Activated CD4-positive, alpha-beta T cell treated with anti-CD3 and anti-CD28 coated beads for 36 hours (primary cell): Measurements from ENCODE around the gene CHRD. TPM values are rescaled to one million over a fixed set of nuclear protein-coding genes. Genes with fewer than 3 reads are reported as not detected.
A peak's percentile ranks its signal among the peaks of the same experiment; 100 is the strongest.

Experiments
- ATAC-seq: fragments of 200-7000 bp; cut with Tn5 transposase; one replicate; pipeline ENCODE4 v1.10.0; 2021; ENCODE audit warnings: mild to moderate bottlenecking, moderate library complexity
- CTCF ChIA-PET: fragments of 350-600 bp; sonication (Branson Sonifier 250); formaldehyde crosslinking; loops from one replicate; lab custom pipeline; 2021; ENCODE audit warnings: antibody characterized with exemption; lab: Charles Lee
- POLR2A ChIA-PET: fragments of 350-600 bp; sonication (Branson Sonifier 250); formaldehyde crosslinking; loops from one replicate; lab custom pipeline; 2021; ENCODE audit warnings: antibody characterized with exemption, inconsistent platforms; lab: Charles Lee
- DNase-seq: peaks from one replicate; pipeline ENCODE4 v3.0.0-alpha.2; 2020
- H3K27ac Mint-ChIP-seq: one replicate; pipeline ENCODE4 v1.8.0; 2021; ENCODE audit warnings: mixed read lengths
- H3K27me3 Mint-ChIP-seq: one replicate; pipeline ENCODE4 v1.8.0; 2021; ENCODE audit warnings: mixed read lengths
- H3K36me3 Mint-ChIP-seq: one replicate; pipeline ENCODE4 v1.8.0; 2021; ENCODE audit warnings: low read depth, mixed read lengths
- H3K4me1 Mint-ChIP-seq: one replicate; pipeline ENCODE4 v1.8.0; 2021; ENCODE audit warnings: mixed read lengths
- H3K4me3 Mint-ChIP-seq: one replicate; pipeline ENCODE4 v1.8.0; 2021; ENCODE audit warnings: mild to moderate bottlenecking, moderate library complexity, mixed read lengths
- H3K9me3 Mint-ChIP-seq: one replicate; pipeline ENCODE4 v1.8.0; 2021; ENCODE audit warnings: low read depth, mixed read lengths
- intact Hi-C, 2 experiments: fragments of 100-400 bp; cut with DNase I in 1 of 2; cut with micrococcal nuclease in 1 of 2; formaldehyde crosslinking; loops; one replicate each; pipeline versions ENCODE4 v1.14.2 to v1.15.1; 2022 to 2024; cut with DNase I, micrococcal nuclease
- total RNA-seq, 2 experiments: library from RNA; stranded (reverse); gene quantifications; one replicate each; pipeline ENCODE4 v1.2.3, GENCODE V29; 2021

Gene CHRD
- total RNA-seq, 2 experiments from 2014 or later: 0.23 TPM; not detected in 1

DNA sequence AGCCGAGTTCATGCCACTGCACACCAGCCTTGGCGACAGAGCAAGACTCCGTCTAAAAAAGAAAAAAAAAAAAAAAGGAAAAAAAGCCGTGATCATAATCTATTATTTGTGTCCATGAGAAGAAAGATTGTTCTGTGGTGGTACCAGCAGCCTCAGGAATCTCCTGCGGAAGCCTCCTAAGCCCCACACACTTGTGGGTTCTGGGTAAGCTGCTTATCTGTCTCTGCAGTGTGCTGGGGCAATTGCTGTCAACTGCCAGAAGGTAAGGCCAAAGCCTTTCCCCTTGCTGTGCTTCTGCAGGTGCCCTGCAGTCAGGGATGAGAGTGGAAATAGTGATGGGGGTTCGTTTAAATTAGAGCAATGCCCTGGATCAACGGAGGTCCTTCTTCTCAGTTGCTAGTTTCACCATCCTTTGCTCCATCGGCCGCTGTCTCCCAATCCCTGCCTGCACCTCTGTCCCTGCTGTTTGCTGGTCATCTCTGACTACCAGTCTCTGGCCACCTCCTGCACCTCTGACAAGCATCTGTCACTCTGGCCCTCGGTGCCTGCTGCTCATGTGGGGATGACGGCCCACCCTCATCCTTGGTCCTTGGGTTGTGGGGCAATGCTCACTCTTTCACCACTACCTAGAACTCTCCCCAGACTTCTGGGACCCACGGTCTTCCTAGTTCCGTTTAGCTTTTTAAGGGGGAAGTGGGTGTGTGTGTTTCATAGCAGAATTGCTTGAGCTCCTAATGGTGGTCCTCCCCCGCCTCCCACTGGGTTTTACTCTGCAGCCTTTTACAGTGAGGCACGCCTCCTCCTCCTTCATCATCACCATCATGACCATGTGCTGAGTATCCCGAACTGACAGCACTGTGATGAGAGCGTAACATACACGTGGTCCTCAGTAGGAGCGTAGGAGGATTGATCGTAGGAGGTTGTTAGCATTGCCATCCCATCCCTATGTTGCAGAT lies 25.5 kb downstream of the CHRD start:
- peaks cover 17% of the 10 kb centered on the region for H3K27me3 Mint-ChIP-seq
- no peaks in the 10 kb centered on the region for H3K9me3 Mint-ChIP-seq
- H3K4me3 Mint-ChIP-seq: no peak overlapping the region
- H3K27ac Mint-ChIP-seq: no peak overlapping the region
- no peaks in the 10 kb centered on the region for H3K36me3 Mint-ChIP-seq
- H3K4me1 Mint-ChIP-seq: no peaks in the 10 kb centered on the region
- DNase-seq (no peak), ATAC-seq (no peak)
- intact Hi-C loops: no loop called here
- ChIA-PET CTCF (interaction anchor here (1.1 kb wide), 1 partner anchor 398 kb away, joined by 3 read pairs; no protein-coding TSS in a partner anchor), POLR2A (no interaction called here)

DNA sequence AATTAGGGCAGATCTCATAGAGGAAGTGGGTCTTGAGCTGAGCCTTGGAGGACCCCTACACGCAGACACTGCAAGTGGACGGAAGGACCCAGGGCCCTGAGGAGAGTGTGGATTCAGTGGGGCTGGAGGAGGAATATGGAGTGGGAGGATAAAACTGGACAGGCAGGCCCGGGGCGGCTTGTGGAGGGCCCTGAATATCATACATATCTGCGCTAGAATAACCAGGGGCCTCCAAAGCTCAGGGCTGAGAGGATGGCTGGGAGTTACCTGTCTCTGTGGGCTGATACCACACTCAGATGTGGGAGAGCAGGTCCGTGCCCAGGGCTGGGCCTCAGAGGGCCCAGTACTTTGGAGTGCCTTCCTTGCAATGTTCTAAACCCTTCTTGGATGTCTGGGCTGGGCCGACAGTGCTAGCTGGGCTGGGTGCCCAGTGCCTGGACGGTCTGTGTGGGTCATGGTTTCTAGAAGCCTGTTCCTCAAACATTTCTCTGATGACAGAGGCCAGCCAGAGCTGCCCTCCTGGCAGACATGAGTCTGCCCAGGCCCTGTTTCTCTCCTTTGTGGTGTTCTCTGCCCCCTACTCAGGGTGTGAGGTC lies 29.6 kb downstream of the CHRD start:
- intact Hi-C loops: no loop called here
- Mint-ChIP-seq H3K36me3 (no peaks in the 10 kb centered on the region), H3K4me3 (no peak overlapping the region), H3K9me3 (no peaks in the 10 kb centered on the region), H3K27ac (no peak overlapping the region), H3K4me1 (no peaks in the 10 kb centered on the region), H3K27me3 (no peaks in the 10 kb centered on the region)
- no peak for DNase-seq
- no peak for ATAC-seq
- POLR2A ChIA-PET: no interaction called here
- CTCF ChIA-PET: interaction anchor here (0.6 to 1.0 kb wide), 3 partner anchors 9 to 103 kb away, joined by 3 to 4 read pairs (median 3); no protein-coding TSS in a partner anchor

DNA sequence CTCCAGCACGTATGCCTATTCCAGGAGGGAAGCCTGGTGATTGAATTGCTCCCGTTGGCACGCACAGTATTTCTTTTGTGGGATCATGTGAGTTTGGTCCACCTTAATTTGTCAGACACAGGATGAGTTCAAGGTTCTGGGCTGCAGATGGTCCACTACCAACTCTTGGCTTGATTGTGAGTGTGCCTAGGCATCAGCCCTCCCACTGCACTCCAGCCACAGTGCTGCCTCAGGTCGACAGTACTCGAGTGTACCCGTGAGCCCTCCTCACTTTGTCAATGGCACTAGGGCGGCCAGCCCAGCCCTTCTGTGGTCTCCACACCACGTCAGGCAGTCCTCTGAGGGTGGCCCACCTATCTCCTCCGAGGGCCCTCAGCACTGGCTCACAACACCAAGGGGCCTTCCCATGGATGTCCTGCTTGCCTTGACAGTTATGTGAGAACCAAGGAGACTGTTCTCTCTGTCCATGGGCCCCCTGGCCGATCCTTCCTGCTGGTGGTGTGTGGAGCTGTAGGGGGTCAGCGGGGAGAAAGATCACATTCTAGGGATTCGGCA lies 30.2 kb downstream of the CHRD start:
- intact Hi-C loops: no loop called here
- H3K27me3 Mint-ChIP-seq: no peaks in the 10 kb centered on the region
- POLR2A ChIA-PET: no interaction called here
- H3K9me3 Mint-ChIP-seq: no peaks in the 10 kb centered on the region
- DNase-seq (no peak), ATAC-seq (no peak)
- H3K4me1 Mint-ChIP-seq: no peaks in the 10 kb centered on the region
- no peak overlapping the region for H3K4me3 Mint-ChIP-seq
- CTCF ChIA-PET: interaction anchor here (1.0 kb wide), 1 partner anchor 59 kb away, joined by 3 read pairs; no protein-coding TSS in a partner anchor
- H3K27ac Mint-ChIP-seq: no peak overlapping the region
- H3K36me3 Mint-ChIP-seq: no peaks in the 10 kb centered on the region

DNA sequence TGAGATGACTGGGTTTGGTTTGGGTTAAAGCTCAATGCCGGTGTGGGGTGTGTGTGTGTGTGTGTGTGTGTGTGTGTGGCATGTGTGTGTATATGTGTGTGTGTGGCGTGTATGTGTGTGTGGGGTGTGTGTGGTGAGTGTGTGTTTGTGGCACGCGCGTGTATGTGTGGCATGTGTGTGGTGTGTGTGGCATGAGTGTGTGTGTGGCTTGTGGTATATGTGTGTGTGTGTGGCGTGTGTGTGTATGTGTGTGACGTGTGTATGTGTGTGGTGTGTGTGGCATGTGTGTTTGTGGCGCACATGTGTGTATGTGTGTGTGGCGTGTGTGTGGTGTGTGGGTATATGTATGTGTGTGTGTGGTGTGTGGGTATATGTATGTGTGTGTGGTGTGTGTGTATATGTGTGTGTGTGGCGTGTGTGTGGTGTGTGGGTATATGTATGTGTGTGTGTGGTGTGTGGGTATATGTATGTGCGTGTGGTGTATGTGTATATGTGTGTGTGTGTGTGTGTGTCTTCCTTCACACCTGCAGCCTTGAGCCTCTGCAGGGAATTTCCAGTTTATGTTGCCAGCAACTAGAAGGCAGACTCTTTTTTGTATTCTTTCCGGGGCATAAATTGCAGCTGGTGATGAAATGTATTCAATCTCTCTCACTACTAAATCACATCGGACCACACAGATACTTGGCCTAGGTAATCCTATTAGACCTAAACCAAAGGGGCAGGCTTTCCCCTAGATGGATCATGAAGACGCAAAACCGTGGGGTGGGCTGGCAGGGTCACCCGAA lies 34.8 kb downstream of the CHRD start:
- no peaks in the 10 kb centered on the region for H3K36me3 Mint-ChIP-seq
- no peak overlapping the region for H3K27ac Mint-ChIP-seq
- no peaks in the 10 kb centered on the region for H3K9me3 Mint-ChIP-seq
- no peak overlapping the region for H3K4me3 Mint-ChIP-seq
- POLR2A ChIA-PET: no interaction called here
- H3K27me3 Mint-ChIP-seq: no peaks in the 10 kb centered on the region
- no peak for ATAC-seq
- H3K4me1 Mint-ChIP-seq: peaks cover 2% of the 10 kb centered on the region
- no peak for DNase-seq
- intact Hi-C loops: no loop called here
- CTCF ChIA-PET: interaction anchor here (0.6 to 1.1 kb wide), 7 partner anchors 20 to 827 kb away, joined by 3 read pairs; no protein-coding TSS in a partner anchor

DNA sequence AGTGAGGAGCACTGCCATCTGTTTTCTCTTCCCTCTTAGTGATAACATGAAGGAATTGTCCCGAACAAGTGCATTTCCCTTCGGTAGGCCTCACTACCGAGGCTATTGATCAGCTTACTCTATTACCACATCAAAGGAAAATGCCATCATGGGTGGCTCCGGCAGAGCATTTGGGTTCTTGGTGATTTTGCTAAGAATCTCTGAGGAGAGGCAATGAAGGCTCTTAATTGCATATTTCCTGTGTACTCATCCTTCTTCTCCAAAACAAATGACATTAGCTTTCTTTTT lies 35.3 kb downstream of the CHRD start:
- CTCF ChIA-PET: interaction anchor here (0.6 to 1.1 kb wide), 6 partner anchors 21 to 828 kb away, joined by 3 read pairs; no protein-coding TSS in a partner anchor
- DNase-seq: no peak
- no peaks in the 10 kb centered on the region for H3K27me3 Mint-ChIP-seq
- intact Hi-C loops: no loop called here
- H3K4me3 Mint-ChIP-seq: no peak overlapping the region
- POLR2A ChIA-PET: no interaction called here
- H3K9me3 Mint-ChIP-seq: no peaks in the 10 kb centered on the region
- no peaks in the 10 kb centered on the region for H3K36me3 Mint-ChIP-seq
- H3K4me1 Mint-ChIP-seq: peaks cover 2% of the 10 kb centered on the region
- H3K27ac Mint-ChIP-seq: no peak overlapping the region
- no peak for ATAC-seq

DNA sequence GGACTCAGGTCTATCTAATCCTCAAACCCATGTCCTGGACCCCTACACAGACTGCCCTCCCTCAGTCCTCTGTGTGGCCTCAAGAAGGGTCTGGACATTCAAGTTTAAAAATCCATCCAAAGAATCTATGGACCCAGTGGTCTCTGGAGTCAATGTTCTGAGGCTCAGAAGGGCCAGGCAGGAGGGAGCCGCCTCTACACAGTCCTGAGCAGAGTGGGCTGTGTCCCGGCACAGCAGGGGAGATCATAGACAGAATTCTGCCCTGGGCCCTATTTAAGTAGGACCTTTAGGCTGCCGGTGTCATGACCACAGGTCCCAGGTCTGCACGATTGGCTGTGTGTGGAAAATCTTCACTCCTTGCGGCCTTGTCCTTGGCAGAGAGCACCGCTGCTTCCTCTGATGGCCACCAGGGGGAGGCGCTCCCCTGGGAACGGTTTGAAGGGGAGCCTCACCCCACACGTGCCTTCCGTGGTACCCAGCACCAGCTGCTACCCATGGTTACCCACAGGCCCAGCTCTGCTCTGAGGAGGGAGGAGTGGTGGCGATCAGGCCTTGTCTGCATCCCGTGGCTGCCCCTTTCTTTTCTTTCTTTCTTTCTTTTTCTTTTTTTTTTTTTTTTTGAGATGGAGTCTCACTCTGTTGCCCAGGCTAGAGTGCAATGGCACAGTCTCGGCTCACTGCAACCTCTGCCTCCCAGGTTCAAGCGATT lies 37.9 kb downstream of the CHRD start:
- H3K36me3 Mint-ChIP-seq: no peaks in the 10 kb centered on the region
- H3K9me3 Mint-ChIP-seq: no peaks in the 10 kb centered on the region
- intact Hi-C loops: loop anchor here (1.0 to 2.0 kb wide), 6 partner anchors 46 to 359 kb away; no protein-coding TSS in a partner anchor
- peaks cover 2% of the 10 kb centered on the region for H3K4me1 Mint-ChIP-seq
- H3K27ac Mint-ChIP-seq: no peak overlapping the region
- peak; percentile 86 for DNase-seq
- H3K27me3 Mint-ChIP-seq: no peaks in the 10 kb centered on the region
- ChIA-PET CTCF (interaction anchor here (0.6 to 4.2 kb wide), 12 partner anchors 9 to 456 kb away, joined by 3 to 47 read pairs (median 4); partner anchors contain the start of gene EPHB3), POLR2A (interaction anchor here (0.5 kb wide), 1 partner anchor 104 kb away, joined by 3 read pairs; no protein-coding TSS in a partner anchor)
- ATAC-seq: peak; percentile 97
- H3K4me3 Mint-ChIP-seq: no peak overlapping the region

DNA sequence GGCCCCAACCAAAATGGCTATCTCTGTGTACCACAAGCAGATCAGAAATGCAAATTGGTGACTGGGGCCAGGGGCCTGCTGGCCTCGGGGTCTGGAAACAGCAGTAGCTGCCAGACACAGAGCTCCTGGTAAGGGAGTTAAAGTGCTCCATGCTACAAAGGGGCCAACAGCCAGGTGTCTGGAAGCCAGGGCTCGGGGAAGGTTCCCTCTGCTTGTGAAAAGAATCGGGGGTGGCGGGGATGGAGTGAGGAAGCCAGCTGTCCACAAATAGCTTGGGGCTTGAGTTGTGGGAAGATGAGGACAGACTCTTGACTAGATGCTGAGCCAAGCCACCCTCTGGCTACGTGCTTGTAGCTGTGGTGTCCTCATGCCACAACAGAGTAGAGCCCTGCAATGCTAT lies 39.3 kb downstream of the CHRD start:
- POLR2A ChIA-PET: no interaction called here
- Mint-ChIP-seq H3K27ac (no peak overlapping the region), H3K36me3 (no peaks in the 10 kb centered on the region), H3K27me3 (no peaks in the 10 kb centered on the region), H3K4me1 (peaks cover 2% of the 10 kb centered on the region), H3K9me3 (no peaks in the 10 kb centered on the region), H3K4me3 (no peak overlapping the region)
- intact Hi-C loops: no loop called here
- ATAC-seq (no peak), DNase-seq (no peak)
- CTCF ChIA-PET: interaction anchor here (0.6 to 4.2 kb wide), 7 partner anchors 28 to 316 kb away, joined by 3 to 47 read pairs (median 3); no protein-coding TSS in a partner anchor

DNA sequence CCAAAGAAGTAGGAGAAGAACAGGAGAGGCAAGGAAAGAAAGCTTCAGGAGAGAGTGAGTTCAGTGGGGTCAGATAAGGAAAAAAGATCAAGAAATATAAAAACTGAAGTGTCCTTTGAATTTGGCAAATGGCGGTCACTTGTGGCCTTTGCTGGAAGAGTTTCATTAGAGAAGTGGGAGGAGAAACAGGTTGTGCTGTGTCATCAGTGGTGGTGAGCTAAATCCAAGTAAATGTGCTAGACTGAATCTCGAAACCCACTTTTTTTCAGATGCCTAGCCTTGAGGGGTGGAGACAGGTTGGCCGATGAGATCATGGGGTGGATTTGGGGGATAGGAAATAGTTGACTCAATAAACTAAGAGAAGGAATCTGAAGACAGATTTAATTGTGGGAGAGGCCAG lies 43.7 kb downstream of the CHRD start:
- DNase-seq (no peak), ATAC-seq (no peak)
- H3K9me3 Mint-ChIP-seq: no peaks in the 10 kb centered on the region
- H3K4me3 Mint-ChIP-seq: no peak overlapping the region
- intact Hi-C loops: no loop called here
- H3K36me3 Mint-ChIP-seq: no peaks in the 10 kb centered on the region
- H3K27ac Mint-ChIP-seq: no peak overlapping the region
- no peaks in the 10 kb centered on the region for H3K27me3 Mint-ChIP-seq
- POLR2A ChIA-PET: no interaction called here
- CTCF ChIA-PET: interaction anchor here (1.8 kb wide), 1 partner anchor 119 kb away, joined by 4 read pairs; no protein-coding TSS in a partner anchor
- H3K4me1 Mint-ChIP-seq: no peaks in the 10 kb centered on the region

DNA sequence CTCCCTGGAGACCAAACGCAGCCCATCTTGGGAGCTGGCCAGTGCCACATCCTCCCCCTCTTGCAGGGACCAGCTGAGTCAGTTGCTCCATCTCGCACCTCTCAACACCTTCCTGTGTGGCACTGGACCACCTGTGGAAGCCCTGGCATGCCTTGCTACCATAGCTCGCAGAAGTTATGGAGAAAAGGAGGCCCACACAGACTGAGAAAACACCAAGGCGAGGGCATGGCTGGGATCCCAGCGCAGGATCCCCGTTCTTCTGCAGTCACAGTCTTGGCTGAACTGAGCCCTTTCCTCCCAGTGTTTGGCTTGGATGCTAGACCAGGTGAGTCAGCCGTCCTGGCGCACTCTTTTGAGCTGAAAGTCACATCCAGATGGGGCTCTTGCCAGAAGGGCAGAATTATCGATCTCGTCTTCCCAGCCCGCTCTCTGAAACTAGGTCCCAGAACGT lies 46.9 kb downstream of the CHRD start:
- H3K27me3 Mint-ChIP-seq: peaks cover 2% of the 10 kb centered on the region
- H3K4me1 Mint-ChIP-seq: no peaks in the 10 kb centered on the region
- DNase-seq: no peak

DNA sequence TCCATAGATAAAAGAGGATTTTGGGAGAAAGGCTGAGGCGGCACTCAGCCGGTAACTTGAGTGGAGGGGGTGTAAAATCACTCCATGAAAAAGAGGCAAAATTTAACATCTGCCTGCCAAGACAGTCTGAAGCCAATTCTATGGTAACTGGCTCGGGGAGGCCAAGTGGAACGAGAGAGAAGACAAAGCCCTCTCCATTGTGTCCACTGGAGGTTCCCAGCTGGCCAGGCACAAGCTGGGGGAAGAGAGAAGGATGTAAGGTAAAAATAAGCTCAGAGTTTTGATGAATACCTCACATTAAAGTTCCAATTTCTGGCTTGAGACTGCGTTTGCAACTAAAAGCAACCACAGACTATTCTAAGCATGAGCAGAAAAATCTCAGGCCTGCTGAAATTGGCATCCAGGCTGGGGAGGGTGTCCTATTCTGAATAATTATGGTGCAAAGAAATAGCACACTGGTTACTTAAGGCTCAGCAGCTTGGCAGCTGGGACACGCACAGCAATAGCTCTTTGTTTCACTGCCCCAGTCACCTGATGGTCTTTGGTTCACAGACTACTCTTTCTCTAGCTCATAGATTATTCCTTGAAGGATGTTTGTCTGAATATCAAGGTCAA lies 48.8 kb downstream of the CHRD start:
- ChIA-PET POLR2A (no interaction called here), CTCF (interaction anchor here (0.6 to 1.9 kb wide), 4 partner anchors 22 to 365 kb away, joined by 3 to 6 read pairs (median 4); no protein-coding TSS in a partner anchor)
- Mint-ChIP-seq H3K27ac (no peak overlapping the region), H3K4me3 (no peak overlapping the region), H3K4me1 (no peaks in the 10 kb centered on the region), H3K9me3 (no peaks in the 10 kb centered on the region), H3K27me3 (peaks cover 2% of the 10 kb centered on the region), H3K36me3 (no peaks in the 10 kb centered on the region)
- intact Hi-C loops: no loop called here
- DNase-seq (no peak), ATAC-seq (no peak)

More for the DNA sequence above, 46.9 kb downstream of the CHRD start:
- ATAC-seq: no peak
- ChIA-PET POLR2A (no interaction called here), CTCF (interaction anchor here (1.3 to 1.4 kb wide), 2 partner anchors 9 to 55 kb away, joined by 3 to 6 read pairs; no protein-coding TSS in a partner anchor)
- Mint-ChIP-seq H3K36me3 (no peaks in the 10 kb centered on the region), H3K4me3 (no peak overlapping the region), H3K27ac (no peak overlapping the region), H3K9me3 (no peaks in the 10 kb centered on the region)
- intact Hi-C loops: no loop called here
